ENCODE results near the gene VAC14.

VAC14 gene

GRCh38 chr16:70692873-70693671, 107.9 kb downstream of the VAC14 start:
- no peak for DNase-seq (ENCODE audit: low read depth)

- DNase-seq (ENCODE audit: low read depth): no peak
Observed at GRCh38 chr16:70692130-70692872, 108.7 kb downstream of the VAC14 start.

GRCh38 chr16:70691223-70692129, 109.5 kb downstream of the VAC14 start:
- DNase-seq (ENCODE audit: low read depth): no peak

GRCh38 chr16:70689970-70690891, 110.7 kb downstream of the VAC14 start:
- DNase-seq (ENCODE audit: low read depth): no peak

- no peak for DNase-seq (ENCODE audit: low read depth)
Observed at GRCh38 chr16:70689035-70689969, 111.7 kb downstream of the VAC14 start.

GRCh38 chr16:70688246-70688742, 112.7 kb downstream of the VAC14 start:
- no peak for DNase-seq (ENCODE audit: low read depth)

- DNase-seq (ENCODE audit: low read depth): no peak
Observed at GRCh38 chr16:70687671-70688245, 113.2 kb downstream of the VAC14 start.

GRCh38 chr16:70687102-70687511, 113.9 kb downstream of the VAC14 start:
- no peak for DNase-seq (ENCODE audit: low read depth)

- no peak for DNase-seq (ENCODE audit: low read depth)
Observed at GRCh38 chr16:70686376-70687101, 114.4 kb downstream of the VAC14 start.

GRCh38 chr16:70685938-70686375, 115.0 kb downstream of the VAC14 start, which contains the start of gene MTSS2:
Gene MTSS2 (minus strand): TSS chr16:70686053. CDS start chr16:70685791, 262 bp downstream.
- DNase-seq (ENCODE audit: low read depth): peak; percentile 14

- no peak for DNase-seq (ENCODE audit: low read depth)
Observed at GRCh38 chr16:70685061-70685937, 115.7 kb downstream of the VAC14 start.

- DNase-seq (ENCODE audit: low read depth): no peak
Observed at GRCh38 chr16:70684146-70685060, 116.6 kb downstream of the VAC14 start.

- no peak for DNase-seq (ENCODE audit: low read depth)
Observed at GRCh38 chr16:70683146-70683944, 117.6 kb downstream of the VAC14 start.

- DNase-seq (ENCODE audit: low read depth): no peak
Observed at GRCh38 chr16:70682239-70683145, 118.5 kb downstream of the VAC14 start.
